Activated T-cell treated with anti-CD3 and anti-CD28 coated beads for 4 hours (primary cell): ENCODE measurements around the gene MCCC2.
"Not testable (repeated sequence)": the region's sequence is repeated elsewhere in the genome, so short reads cannot be mapped to it uniquely, and the experiment has no call there.

Experiments used
- DNase-seq: peaks from one replicate; pipeline ENCODE4 v3.0.0-alpha.2; 2020

MCCC2 gene

DNA sequence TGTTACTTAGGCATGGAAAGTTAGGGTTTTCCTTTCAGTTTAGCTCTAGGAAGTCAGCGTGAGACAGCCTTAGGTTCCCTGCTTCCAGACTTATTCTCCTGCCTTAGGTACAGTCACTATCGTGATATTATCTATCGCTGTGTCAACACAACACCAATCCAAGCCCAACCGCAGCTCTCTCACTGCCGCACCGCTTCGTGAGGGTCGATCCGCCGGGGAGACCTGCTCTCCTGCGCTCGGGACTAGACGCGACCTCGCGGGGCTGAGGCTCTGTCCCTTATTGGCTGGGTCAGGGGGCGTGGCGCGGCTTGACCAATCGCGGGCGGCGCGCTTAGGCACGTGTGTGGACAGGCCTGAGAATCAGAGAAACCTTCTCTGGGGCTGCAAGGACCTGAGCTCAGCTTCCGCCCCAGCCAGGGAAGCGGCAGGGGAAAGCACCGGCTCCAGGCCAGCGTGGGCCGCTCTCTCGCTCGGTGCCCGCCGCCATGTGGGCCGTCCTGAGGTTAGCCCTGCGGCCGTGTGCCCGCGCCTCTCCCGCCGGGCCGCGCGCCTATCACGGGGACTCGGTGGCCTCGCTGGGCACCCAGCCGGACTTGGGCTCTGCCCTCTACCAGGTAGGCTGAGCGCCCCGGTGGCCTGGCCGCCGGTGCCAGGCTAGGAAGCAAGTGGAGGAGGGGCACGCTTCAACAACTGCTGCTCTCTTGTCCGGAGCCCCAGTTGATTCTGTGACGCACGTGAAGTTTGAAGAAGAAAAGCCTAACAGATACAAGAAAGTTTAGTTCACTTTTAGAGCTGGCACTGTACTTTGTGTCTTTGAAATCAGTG lies at the start of gene MCCC2:
TSS of gene MCCC2 (plus strand) at position 400 of the 825 bp plus-strand sequence. CDS start at position 486, 86 bp downstream.
- DNase-seq, result peak; percentile 93

GRCh38 chr5:71537687-71538086 lies 49.5 kb upstream of the MCCC2 start:
- no peak for DNase-seq

DNA sequence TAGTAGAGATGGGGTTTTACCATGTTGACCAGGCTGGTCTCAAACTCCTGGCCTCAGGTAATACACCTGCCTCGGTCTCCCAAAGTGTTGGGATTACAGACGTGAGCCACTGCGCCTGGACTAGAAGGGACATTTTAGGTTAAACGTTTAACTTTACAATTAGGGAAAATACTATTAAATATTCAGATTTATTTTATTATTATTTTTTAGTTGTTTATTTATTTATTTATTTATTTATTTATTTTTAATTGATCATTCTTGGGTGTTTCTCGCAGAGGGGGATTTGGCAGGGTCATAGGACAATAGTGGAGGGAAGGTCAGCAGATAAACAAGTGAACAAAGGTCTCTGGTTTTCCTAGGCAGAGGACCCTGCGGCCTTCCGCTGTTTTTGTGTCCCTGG lies 36.3 kb upstream of the MCCC2 start:
- DNase-seq, result not testable (repeated sequence)

GRCh38 chr5:71551582-71551981 lies 35.6 kb upstream of the MCCC2 start:
- not testable (repeated sequence) for DNase-seq

DNA sequence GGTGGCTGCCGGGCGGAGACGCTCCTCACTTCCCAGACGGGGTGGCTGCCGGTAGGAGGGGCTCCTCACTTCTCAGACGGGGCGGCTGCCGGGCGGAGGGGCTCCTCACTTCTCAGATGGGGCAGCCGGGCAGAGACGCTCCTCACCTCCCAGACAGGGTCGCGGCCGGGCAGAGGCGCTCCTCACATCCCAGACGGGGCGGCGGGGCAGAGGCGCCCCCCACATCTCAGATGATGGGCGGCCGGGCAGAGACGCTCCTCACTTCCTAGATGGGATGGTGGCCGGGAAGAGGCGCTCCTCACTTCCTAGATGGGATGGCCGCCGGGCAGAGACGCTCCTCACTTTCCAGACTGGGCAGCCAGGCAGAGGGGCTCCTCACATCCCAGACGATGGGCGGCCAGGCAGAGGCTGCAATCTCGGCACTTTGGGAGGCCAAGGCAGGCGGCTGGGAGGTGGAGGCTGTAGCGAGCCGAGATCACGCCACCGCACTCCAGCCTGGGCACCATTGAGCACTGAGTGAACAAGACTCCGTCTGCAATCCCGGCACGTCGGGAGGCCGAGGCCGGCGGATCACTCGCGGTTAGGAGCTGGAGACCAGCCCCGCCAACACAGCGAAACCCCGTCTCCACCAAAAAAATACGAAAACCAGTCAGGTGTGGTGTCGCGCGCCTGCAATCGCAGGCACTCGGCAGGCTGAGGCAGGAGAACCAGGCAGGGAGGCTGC lies 35.0 kb upstream of the MCCC2 start:
- not testable (repeated sequence) for DNase-seq

DNA sequence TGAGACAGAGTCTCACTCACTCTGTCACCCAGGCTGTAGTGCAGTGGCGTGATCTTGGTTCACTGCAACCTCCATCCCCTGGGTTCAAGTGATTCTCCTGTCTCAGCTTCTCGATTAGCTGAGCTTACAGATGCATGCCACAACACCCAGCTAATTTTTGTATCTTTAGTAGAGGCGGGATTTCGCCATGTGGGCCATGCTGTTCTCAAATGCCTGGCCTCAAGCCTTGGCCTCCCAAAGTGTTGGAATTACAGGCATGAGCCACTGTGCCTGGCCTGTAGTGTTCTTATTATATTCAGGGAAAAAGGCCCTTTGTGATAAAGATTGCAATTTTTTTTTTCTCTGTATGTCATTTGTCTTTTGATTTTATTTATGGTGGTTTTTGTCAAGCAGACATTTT lies 24.0 kb upstream of the MCCC2 start:
- DNase-seq, result no peak

DNA sequence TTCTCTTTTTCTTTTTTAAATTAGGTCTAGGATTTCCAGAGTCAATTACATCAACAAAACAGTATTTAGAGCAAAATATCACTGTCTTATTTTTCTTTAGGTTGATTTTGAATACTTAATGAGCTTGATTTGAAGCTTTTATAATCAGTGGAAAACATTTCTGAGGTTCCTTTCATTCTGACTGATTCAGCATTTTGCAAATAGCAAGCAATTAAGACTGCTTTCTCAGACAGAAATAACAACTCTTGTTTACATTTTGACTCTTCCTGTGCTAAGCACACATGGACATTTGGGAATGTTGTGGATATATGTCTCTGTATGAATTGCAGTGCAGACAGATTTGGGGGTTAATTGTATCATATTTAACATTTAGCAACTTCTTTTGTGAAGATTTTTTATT lies 22.2 kb upstream of the MCCC2 start:
- no peak for DNase-seq

GRCh38 chr5:71569748-71570509 lies 17.2 kb upstream of the MCCC2 start:
- no peak for DNase-seq

DNA sequence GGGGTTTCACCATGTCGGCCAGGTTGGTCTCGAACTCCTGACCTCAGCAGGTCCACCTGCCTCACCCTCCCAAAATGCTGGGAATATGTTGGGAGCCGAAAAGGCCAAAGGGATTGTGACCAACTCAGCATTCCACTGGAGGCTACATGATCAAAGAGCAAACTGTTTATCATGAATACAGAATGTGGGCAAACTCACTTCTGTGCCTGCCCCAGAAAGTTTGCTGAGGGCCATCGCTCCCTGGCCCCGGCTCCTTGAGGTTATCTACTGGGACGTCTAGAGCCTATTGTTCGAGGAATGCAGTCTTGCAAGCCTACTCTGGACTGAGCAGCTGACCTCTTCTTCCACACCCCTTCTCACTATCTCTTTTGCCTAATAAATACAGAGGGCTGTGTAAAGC lies 15.3 kb upstream of the MCCC2 start:
- not testable (repeated sequence) for DNase-seq

GRCh38 chr5:71573591-71573990 lies 13.5 kb upstream of the MCCC2 start:
- no peak for DNase-seq

- DNase-seq, result not testable (repeated sequence)
These were observed 11.6 kb upstream of the MCCC2 start for GRCh38 chr5:71575588-71575987.

DNA sequence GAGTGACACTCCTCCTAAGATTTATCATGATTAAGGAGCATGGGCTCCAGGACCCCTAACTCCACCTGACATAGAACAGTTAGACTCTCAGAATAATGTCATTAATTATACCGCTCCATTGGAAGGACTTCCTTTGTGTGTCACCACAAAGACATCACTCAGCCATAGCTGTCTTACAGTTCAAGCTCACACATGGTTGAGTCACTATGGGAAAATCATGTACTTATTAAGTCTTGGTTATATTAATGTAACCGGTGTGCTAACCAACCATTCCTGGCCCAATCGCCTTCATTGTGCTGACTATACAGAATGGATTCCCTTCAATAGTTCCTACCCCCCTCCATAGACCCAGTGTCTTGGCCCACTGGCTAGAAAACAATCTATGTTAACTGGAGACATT lies 10.9 kb upstream of the MCCC2 start:
- DNase-seq, result no peak

DNA sequence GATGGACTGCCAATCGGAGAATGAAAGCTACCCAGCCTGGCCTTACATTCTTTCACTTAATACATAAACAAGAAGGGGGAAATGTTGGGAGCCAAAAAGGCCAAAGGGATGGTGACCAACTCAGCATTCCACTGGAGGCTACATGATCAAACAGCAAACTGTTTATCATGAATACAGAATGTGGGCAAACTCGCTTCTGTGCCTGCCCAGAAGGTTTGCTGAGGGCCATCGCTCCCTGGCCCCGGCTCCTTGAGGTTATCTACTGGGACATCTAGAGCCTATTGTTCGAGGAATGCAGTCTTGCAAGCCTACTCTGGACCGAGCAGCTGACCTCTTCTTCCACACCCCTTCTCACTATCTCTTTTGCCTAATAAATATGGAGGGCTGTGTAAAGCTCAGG lies 9.3 kb upstream of the MCCC2 start:
- not testable (repeated sequence) for DNase-seq

DNA sequence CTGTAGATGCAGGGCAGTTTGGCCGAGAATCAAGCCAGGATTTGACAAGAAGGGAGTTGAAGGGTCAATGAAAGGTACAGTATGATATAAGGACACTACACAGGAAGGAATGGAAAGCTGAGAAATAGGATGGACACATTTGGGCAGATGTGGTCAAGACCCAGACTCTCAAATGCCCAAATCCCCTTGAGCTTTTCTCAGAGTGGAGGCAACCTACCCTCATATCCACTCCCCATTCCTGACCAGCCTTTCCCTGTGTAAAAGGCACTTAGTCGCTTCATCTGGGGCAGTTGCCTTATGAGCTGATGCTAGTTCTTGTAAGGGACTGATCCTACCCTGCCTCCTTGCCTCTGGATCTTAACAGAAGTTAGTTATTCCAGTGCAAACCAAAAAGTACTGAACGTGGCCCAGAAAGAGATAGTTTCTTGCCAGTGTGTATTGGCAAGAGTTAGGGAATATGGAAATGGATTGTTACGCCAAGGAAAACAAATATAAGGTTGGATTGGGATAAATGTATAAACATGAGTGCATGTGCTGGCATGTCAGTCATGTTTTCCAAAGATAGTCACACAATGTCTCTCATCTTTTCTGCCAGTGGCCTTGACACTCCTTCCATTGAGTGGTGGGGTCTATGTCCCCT lies 4.1 kb upstream of the MCCC2 start:
- no peak for DNase-seq

DNA sequence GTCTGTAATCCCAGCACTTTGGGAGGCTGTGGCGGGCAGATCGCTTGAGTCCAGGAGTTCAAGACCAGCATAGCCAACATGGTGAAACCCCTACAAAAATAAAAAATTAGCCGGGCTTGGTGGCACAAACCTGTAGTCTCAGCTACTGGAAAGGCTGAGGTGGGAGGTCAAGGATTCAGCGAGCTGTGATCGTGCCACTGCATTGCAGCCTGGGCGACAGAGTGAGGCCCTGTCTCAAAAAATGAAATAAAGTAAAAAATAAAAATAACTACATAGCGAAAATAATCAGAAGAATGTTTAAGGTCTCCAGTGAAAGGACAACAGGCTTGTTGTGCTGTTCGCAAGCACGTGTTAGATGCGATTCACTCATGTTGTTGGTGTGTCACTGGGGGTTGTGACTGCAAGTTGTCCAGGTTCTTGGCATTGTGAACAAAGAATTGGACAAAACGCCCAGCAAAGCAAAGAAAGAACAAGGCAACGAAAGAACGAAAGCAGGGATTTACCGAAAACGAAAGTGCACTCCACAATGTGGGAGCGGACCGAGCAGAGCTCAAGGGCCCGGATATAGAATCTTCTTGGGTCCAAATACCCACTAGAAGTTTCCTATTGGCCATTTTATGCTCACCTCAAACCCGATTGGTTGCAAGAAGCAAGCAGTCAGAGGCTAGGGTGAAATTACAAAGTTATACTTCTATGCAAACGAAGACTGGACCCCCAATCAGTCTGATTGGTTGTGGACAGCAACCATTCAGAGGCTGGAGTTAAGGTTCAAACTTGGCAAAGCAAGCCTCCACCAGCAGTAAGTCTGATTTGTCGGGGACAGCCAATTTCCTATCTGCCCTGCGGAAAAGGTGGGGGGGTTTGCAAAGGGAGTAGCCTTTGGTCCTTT lies 844 bp upstream of the MCCC2 start:
- no peak for DNase-seq

DNA sequence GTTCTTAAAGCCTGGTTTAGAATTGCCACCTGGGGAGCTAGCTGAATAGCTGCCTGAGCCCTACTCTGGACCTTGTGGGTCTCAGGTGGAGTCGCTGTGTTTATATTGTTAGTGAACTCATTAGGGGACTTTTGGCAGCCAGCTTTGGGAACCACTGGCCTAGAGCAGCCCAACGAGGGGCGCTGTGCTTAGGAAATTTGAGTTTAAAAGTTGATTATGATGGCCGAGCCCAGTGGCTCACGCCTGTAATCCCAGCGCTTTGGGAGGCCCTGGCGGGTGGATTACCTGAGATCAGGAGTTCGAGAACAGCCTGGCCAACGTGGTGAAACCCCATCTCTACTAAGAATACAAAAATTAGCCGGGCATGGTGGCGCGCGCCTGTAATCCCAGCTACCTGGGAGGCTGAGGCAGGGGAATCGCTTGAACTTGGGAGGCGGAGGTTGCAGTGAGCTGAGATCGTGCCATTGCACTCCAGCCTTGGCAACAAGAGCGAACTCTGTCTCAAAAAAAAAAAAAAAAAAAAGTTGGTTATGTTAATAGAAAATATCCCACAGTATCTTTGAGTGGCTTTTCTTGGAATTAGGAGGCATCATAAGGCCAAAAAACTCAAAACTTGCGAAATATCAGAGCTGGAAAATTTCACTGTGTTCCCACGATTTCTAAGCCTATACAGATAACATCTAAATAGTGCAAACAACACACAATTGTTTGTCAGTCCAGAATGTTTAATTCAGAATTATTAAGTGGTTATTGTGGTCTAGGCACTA lies 809 bp downstream of the MCCC2 start:
- DNase-seq, result no peak

DNA sequence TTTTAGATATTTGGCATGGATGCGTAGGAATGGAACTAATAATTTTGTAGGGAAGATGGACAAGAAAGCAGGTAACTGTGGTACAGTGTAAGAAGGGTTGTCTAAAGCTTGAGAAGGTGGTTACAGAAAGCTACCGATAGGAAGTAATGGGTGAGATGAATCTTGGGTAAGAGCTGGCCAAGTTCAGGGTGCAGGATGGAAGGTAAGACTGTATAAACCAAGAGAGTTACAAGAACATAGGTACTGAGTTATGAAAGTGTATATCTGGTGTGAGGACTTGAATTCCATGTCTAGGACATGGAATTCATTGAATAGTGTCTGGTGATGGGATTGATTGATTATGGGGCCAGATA lies 1.4 kb downstream of the MCCC2 start:
- DNase-seq, result no peak

DNA sequence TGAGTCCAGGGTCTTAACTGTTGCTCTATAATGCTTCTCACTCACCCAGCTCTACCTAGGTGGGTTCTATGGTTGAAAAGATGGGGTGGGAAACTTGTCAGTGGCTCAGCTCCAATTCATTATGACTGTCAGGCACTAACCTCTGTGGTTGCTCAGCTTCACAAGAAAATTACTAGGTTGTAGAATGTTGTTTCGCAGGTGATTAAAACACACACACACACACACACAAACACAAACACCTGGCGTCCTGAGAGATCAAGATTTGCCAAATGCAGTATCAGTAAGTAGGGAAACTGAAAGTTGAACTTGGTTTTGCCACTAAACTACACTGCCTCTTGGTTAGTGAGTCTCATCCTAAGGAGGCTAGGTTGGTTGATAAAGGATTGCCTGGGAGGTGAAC lies 2.8 kb downstream of the MCCC2 start:
- DNase-seq, result no peak

- DNase-seq, result no peak
These were observed 4.0 kb downstream of the MCCC2 start for GRCh38 chr5:71591100-71591499.

DNA sequence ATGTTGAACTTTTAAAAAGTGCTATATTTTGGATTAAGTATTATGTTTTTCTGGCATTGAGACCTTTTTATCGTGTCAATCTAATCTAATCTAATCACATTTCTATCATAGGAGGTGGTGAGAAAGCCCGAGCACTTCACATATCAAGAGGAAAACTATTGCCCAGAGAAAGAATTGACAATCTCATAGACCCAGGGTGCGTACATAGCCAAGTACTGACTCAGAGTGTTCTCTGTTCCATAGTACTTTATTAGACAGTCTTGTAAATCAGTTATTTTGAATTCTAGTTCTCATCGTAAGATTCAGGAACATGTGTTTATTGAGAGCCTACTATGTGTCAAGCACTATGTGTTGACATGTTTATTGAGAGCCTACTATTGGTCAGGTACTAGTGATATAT lies 9.0 kb downstream of the MCCC2 start:
- no peak for DNase-seq

- no peak for DNase-seq
These were observed 9.9 kb downstream of the MCCC2 start for GRCh38 chr5:71597001-71597400.
